ENCODE results near the gene SETDB1.

The SETDB1 gene

GRCh38 chr1:150965605-150966004, 39.4 kb downstream of the SETDB1 start:
- no peak overlapping the region for H3K4me3 ChIP-seq (ENCODE audit: extremely low read depth, insufficient read depth, low read length, poor library complexity, severe bottlenecking)
- no peaks in the 10 kb centered on the region for H3K9me3 ChIP-seq (ENCODE audit: control insufficient read depth, low read length)
- no peaks in the 10 kb centered on the region for H3K4me1 ChIP-seq (ENCODE audit: control insufficient read depth, insufficient read depth, low read length, poor library complexity, severe bottlenecking)
- peaks cover 92% of the 10 kb centered on the region for H3K36me3 ChIP-seq (ENCODE audit: control insufficient read depth, insufficient read depth, low read length)
- H3K27ac ChIP-seq (ENCODE audit: low read depth, low read length, severe bottlenecking), result no peak overlapping the region
- whole genome bisulfite sequencing, 2 experiments (ENCODE audit: insufficient coverage in 2 of 2), result no CpG with 5 or more reads among the region's 4 CpGs

GRCh38 chr1:150966011-150966410, 39.8 kb downstream of the SETDB1 start:
- Histone ChIP-seq H3K4me1 (ENCODE audit: control insufficient read depth, insufficient read depth, low read length, poor library complexity, severe bottlenecking) (peaks cover 3% of the 10 kb centered on the region), H3K36me3 (ENCODE audit: control insufficient read depth, insufficient read depth, low read length) (peaks cover 92% of the 10 kb centered on the region), H3K27ac (ENCODE audit: low read depth, low read length, severe bottlenecking) (no peak overlapping the region), H3K9me3 (ENCODE audit: control insufficient read depth, low read length) (no peaks in the 10 kb centered on the region), H3K4me3 (ENCODE audit: extremely low read depth, insufficient read depth, low read length, poor library complexity, severe bottlenecking) (no peak overlapping the region)
- 100% methylated on average over 3 of the region's 6 CpGs; no CpG with 5 or more reads in 1 of the 2 experiments for WGBS, 2 experiments (ENCODE audit: insufficient coverage in 2 of 2)

GRCh38 chr1:150967936-150968335, 41.8 kb downstream of the SETDB1 start:
- Histone ChIP-seq H3K4me1 (ENCODE audit: control insufficient read depth, insufficient read depth, low read length, poor library complexity, severe bottlenecking) (peaks cover 22% of the 10 kb centered on the region), H3K9me3 (ENCODE audit: control insufficient read depth, low read length) (no peaks in the 10 kb centered on the region), H3K4me3 (ENCODE audit: extremely low read depth, insufficient read depth, low read length, poor library complexity, severe bottlenecking) (no peak overlapping the region), H3K27ac (ENCODE audit: low read depth, low read length, severe bottlenecking) (no peak overlapping the region), H3K36me3 (ENCODE audit: control insufficient read depth, insufficient read depth, low read length) (peaks cover 74% of the 10 kb centered on the region)
- 94 to 96% methylated on average over 11 to 13 of the region's 13 CpGs for WGBS, 2 experiments (ENCODE audit: insufficient coverage in 2 of 2)

- 96 to 100% methylated on average over 4 of the region's 4 CpGs for WGBS, 2 experiments (ENCODE audit: insufficient coverage in 2 of 2)
- Histone ChIP-seq H3K27ac (ENCODE audit: low read depth, low read length, severe bottlenecking) (no peak overlapping the region), H3K4me3 (ENCODE audit: extremely low read depth, insufficient read depth, low read length, poor library complexity, severe bottlenecking) (no peak overlapping the region), H3K4me1 (ENCODE audit: control insufficient read depth, insufficient read depth, low read length, poor library complexity, severe bottlenecking) (peaks cover 26% of the 10 kb centered on the region), H3K36me3 (ENCODE audit: control insufficient read depth, insufficient read depth, low read length) (peaks cover 70% of the 10 kb centered on the region), H3K9me3 (ENCODE audit: control insufficient read depth, low read length) (no peaks in the 10 kb centered on the region)
Measured at GRCh38 chr1:150968491-150968890, 42.3 kb downstream of the SETDB1 start.

- H3K4me1 ChIP-seq (ENCODE audit: control insufficient read depth, insufficient read depth, low read length, poor library complexity, severe bottlenecking), result peaks cover 26% of the 10 kb centered on the region
- WGBS, 2 experiments (ENCODE audit: insufficient coverage in 2 of 2), result 88 to 94% methylated on average over 2 to 3 of the region's 3 CpGs
- no peak overlapping the region for H3K27ac ChIP-seq (ENCODE audit: low read depth, low read length, severe bottlenecking)
- no peak overlapping the region for H3K4me3 ChIP-seq (ENCODE audit: extremely low read depth, insufficient read depth, low read length, poor library complexity, severe bottlenecking)
- H3K9me3 ChIP-seq (ENCODE audit: control insufficient read depth, low read length), result no peaks in the 10 kb centered on the region
- peaks cover 59% of the 10 kb centered on the region for H3K36me3 ChIP-seq (ENCODE audit: control insufficient read depth, insufficient read depth, low read length)
Measured at GRCh38 chr1:150969626-150970025, 43.5 kb downstream of the SETDB1 start.

GRCh38 chr1:150970808-150971582, 44.8 kb downstream of the SETDB1 start:
- Histone ChIP-seq H3K27ac (ENCODE audit: low read depth, low read length, severe bottlenecking) (peak overlapping the region; percentile 0), H3K9me3 (ENCODE audit: control insufficient read depth, low read length) (no peaks in the 10 kb centered on the region), H3K36me3 (ENCODE audit: control insufficient read depth, insufficient read depth, low read length) (peaks cover 46% of the 10 kb centered on the region), H3K4me3 (ENCODE audit: extremely low read depth, insufficient read depth, low read length, poor library complexity, severe bottlenecking) (no peak overlapping the region), H3K4me1 (ENCODE audit: control insufficient read depth, insufficient read depth, low read length, poor library complexity, severe bottlenecking) (peaks cover 29% of the 10 kb centered on the region)
- 55 to 70% methylated on average over 6 to 11 of the region's 11 CpGs for WGBS, 2 experiments (ENCODE audit: insufficient coverage in 2 of 2)

- peaks cover 38% of the 10 kb centered on the region for H3K36me3 ChIP-seq (ENCODE audit: control insufficient read depth, insufficient read depth, low read length)
Measured at GRCh38 chr1:150971583-150972416, 45.6 kb downstream of the SETDB1 start.

GRCh38 chr1:150972417-150972940, 46.3 kb downstream of the SETDB1 start:
- H3K4me3 ChIP-seq (ENCODE audit: extremely low read depth, insufficient read depth, low read length, poor library complexity, severe bottlenecking), result peak overlapping the region; percentile 78
- H3K4me1 ChIP-seq (ENCODE audit: control insufficient read depth, insufficient read depth, low read length, poor library complexity, severe bottlenecking), result peaks cover 41% of the 10 kb centered on the region
- WGBS, 2 experiments (ENCODE audit: insufficient coverage in 2 of 2), result 44 to 57% methylated on average over 2 to 3 of the region's 4 CpGs
- peak overlapping the region; percentile 0 for H3K27ac ChIP-seq (ENCODE audit: low read depth, low read length, severe bottlenecking)
- peaks cover 31% of the 10 kb centered on the region for H3K36me3 ChIP-seq (ENCODE audit: control insufficient read depth, insufficient read depth, low read length)
- H3K9me3 ChIP-seq (ENCODE audit: control insufficient read depth, low read length), result no peaks in the 10 kb centered on the region

More at GRCh38 chr1:150971583-150972416, 45.6 kb downstream of the SETDB1 start:
- peak overlapping the region; percentile 78 for H3K4me3 ChIP-seq (ENCODE audit: extremely low read depth, insufficient read depth, low read length, poor library complexity, severe bottlenecking)
- H3K27ac ChIP-seq (ENCODE audit: low read depth, low read length, severe bottlenecking), result peak overlapping the region; percentile 0
- H3K9me3 ChIP-seq (ENCODE audit: control insufficient read depth, low read length), result no peaks in the 10 kb centered on the region
- WGBS, 2 experiments (ENCODE audit: insufficient coverage in 2 of 2), result 21 to 55% methylated on average over 2 to 3 of the region's 6 CpGs
- H3K4me1 ChIP-seq (ENCODE audit: control insufficient read depth, insufficient read depth, low read length, poor library complexity, severe bottlenecking), result peaks cover 35% of the 10 kb centered on the region

GRCh38 chr1:150973258-150973835, 47.2 kb downstream of the SETDB1 start:
- peaks cover 46% of the 10 kb centered on the region for H3K4me1 ChIP-seq (ENCODE audit: control insufficient read depth, insufficient read depth, low read length, poor library complexity, severe bottlenecking)
- H3K36me3 ChIP-seq (ENCODE audit: control insufficient read depth, insufficient read depth, low read length), result peaks cover 23% of the 10 kb centered on the region
- peak overlapping the region; percentile 71 for H3K27ac ChIP-seq (ENCODE audit: low read depth, low read length, severe bottlenecking)
- WGBS, 2 experiments (ENCODE audit: insufficient coverage in 2 of 2), result 17 to 22% methylated on average over 11 to 15 of the region's 15 CpGs
- no peaks in the 10 kb centered on the region for H3K9me3 ChIP-seq (ENCODE audit: control insufficient read depth, low read length)
- H3K4me3 ChIP-seq (ENCODE audit: extremely low read depth, insufficient read depth, low read length, poor library complexity, severe bottlenecking), result peak overlapping the region; percentile 78

- Histone ChIP-seq H3K36me3 (ENCODE audit: control insufficient read depth, insufficient read depth, low read length) (peaks cover 16% of the 10 kb centered on the region), H3K27ac (ENCODE audit: low read depth, low read length, severe bottlenecking) (peak overlapping the region; percentile 74), H3K9me3 (ENCODE audit: control insufficient read depth, low read length) (no peaks in the 10 kb centered on the region), H3K4me3 (ENCODE audit: extremely low read depth, insufficient read depth, low read length, poor library complexity, severe bottlenecking) (peak overlapping the region; percentile 78), H3K4me1 (ENCODE audit: control insufficient read depth, insufficient read depth, low read length, poor library complexity, severe bottlenecking) (peaks cover 46% of the 10 kb centered on the region)
- WGBS, 2 experiments (ENCODE audit: insufficient coverage in 2 of 2), result 0% methylated on average over 14 to 54 of the region's 67 CpGs
Measured at GRCh38 chr1:150973836-150974579, 47.8 kb downstream of the SETDB1 start.

Data from mesodermal cell (in vitro differentiated cells).